SHP77 (cell line): ENCODE measurements around the gene CCNYL1.

Experiments
- DNase-seq, 2 experiments: peaks; one replicate each; lab custom pipeline; 2025; lab: John Stamatoyannopoulos, UW

The CCNYL1 gene

GRCh38 chr2:207766041-207766551 lies 54.7 kb downstream of the CCNYL1 start:
- no peak for DNase-seq

- no peak for DNase-seq
These were observed 55.4 kb downstream of the CCNYL1 start for GRCh38 chr2:207766697-207767460.

GRCh38 chr2:207767461-207768167 lies 56.2 kb downstream of the CCNYL1 start:
- DNase-seq, result no peak

GRCh38 chr2:207768168-207768865 lies 56.9 kb downstream of the CCNYL1 start:
- DNase-seq, result peak in 1 of 2 experiments; percentile 32

GRCh38 chr2:207768866-207769596 lies 57.6 kb downstream of the CCNYL1 start:
- DNase-seq, result no peak

- no peak for DNase-seq
These were observed 59.4 kb downstream of the CCNYL1 start for GRCh38 chr2:207770602-207771404.

- DNase-seq, result no peak
These were observed 60.0 kb downstream of the CCNYL1 start for GRCh38 chr2:207771421-207771820.

GRCh38 chr2:207772081-207772843 lies 60.8 kb downstream of the CCNYL1 start:
- no peak for DNase-seq

- no peak for DNase-seq
These were observed 61.4 kb downstream of the CCNYL1 start for GRCh38 chr2:207772844-207773205.

- DNase-seq, result no peak
These were observed 64.0 kb downstream of the CCNYL1 start for GRCh38 chr2:207775473-207775872.

- no peak for DNase-seq
These were observed 65.7 kb downstream of the CCNYL1 start for GRCh38 chr2:207777124-207777523.

GRCh38 chr2:207778298-207778882 lies 67.0 kb downstream of the CCNYL1 start:
- no peak for DNase-seq

GRCh38 chr2:207779523-207779922 lies 68.1 kb downstream of the CCNYL1 start:
- DNase-seq, result no peak

- peak; percentile 9 to 31 for DNase-seq
These were observed 71.0 kb downstream of the CCNYL1 start for GRCh38 chr2:207782238-207783030.

- DNase-seq, result no peak
These were observed 72.1 kb downstream of the CCNYL1 start for GRCh38 chr2:207783514-207783913.

GRCh38 chr2:207784898-207785297 lies 73.5 kb downstream of the CCNYL1 start:
- no peak for DNase-seq

- DNase-seq, result no peak
These were observed 75.6 kb downstream of the CCNYL1 start for GRCh38 chr2:207787017-207787416.

- no peak for DNase-seq
These were observed 76.4 kb downstream of the CCNYL1 start for GRCh38 chr2:207787800-207788199.

- DNase-seq, result no peak
These were observed 79.5 kb downstream of the CCNYL1 start for GRCh38 chr2:207790898-207791297.
